H1 (cell line): ENCODE data around the gene DPH6. TPM values are rescaled to one million over a fixed set of nuclear protein-coding genes. Genes with fewer than 3 reads are reported as not detected.
"Not testable (repeated sequence)": the region's sequence is repeated elsewhere in the genome, so short reads cannot be mapped to it uniquely, and the experiment has no call there.

ENCODE experiments used
- CTCF ChIA-PET: fragments of 300-600 bp; sonication (Branson Sonifier 250); formaldehyde crosslinking; loops from one replicate; lab custom pipeline; 2021; ENCODE audit not compliant: partially characterized antibody; lab: Charles Lee
- POLR2A ChIA-PET: fragments of 300-600 bp; sonication (Branson Sonifier 250); formaldehyde crosslinking; loops from one replicate; lab custom pipeline; 2021; ENCODE audit warnings: inconsistent platforms; ENCODE audit not compliant: partially characterized antibody; lab: Charles Lee
- DNase-seq, 2 experiments: peaks; one replicate each; pipeline versions ENCODE4 v3.0.0 to v3.0.0-alpha.2; 2010 to 2022; ENCODE audit warnings: low spot score in 2 of 2, low read depth in 1 of 2, mixed read lengths in 1 of 2
- FAIRE-seq: peaks from 2 replicates; lab custom pipeline; 2011; peaks lifted over from hg19 to GRCh38; lab: Jason Lieb, UNC
- H2AFZ ChIP-seq: 2 replicates; pipeline ENCODE4 v1.8.1; 2012; ENCODE audit warnings: low read length, inconsistent platforms
- H2AK5ac ChIP-seq: 2 replicates; pipeline ENCODE4 v1.6.1; 2013; ENCODE audit warnings: low read depth, low read length
- H2BK120ac ChIP-seq: replicated peaks from 2 replicates; pipeline ENCODE3; 2013; ENCODE audit warnings: low read depth, low read length, inconsistent platforms
- H2BK12ac ChIP-seq: 2 replicates; pipeline ENCODE4 v1.6.1; 2013; ENCODE audit warnings: low read depth, low read length
- H2BK15ac ChIP-seq: 2 replicates; pipeline ENCODE4 v1.6.1; 2013; ENCODE audit warnings: low read length
- H2BK20ac ChIP-seq: 2 replicates; pipeline ENCODE4 v1.6.1; 2013; ENCODE audit warnings: low read length
- H2BK5ac ChIP-seq: 2 replicates; pipeline ENCODE4 v1.6.1; 2013; ENCODE audit warnings: low read depth, low read length
- H3K14ac ChIP-seq: 2 replicates; pipeline ENCODE4 v1.6.1; 2013; ENCODE audit warnings: inconsistent platforms; ENCODE audit not compliant: insufficient read length
- H3K18ac ChIP-seq: 2 replicates; pipeline ENCODE4 v1.6.1; 2013; ENCODE audit warnings: low read length; ENCODE audit errors: extremely low read depth
- H3K23ac ChIP-seq: 2 replicates; pipeline ENCODE4 v1.6.1; 2013; ENCODE audit warnings: inconsistent platforms; ENCODE audit not compliant: insufficient read length
- H3K23me2 ChIP-seq: 2 replicates; pipeline ENCODE4 v1.6.1; 2013; ENCODE audit warnings: low read depth, low read length
- H3K27ac ChIP-seq: 2 replicates; pipeline ENCODE4 v1.6.1; 2011; ENCODE audit warnings: low read depth, low read length, inconsistent platforms
- H3K27me3 ChIP-seq, 4 experiments: replicated peaks in 1 of 4; 1 replicate in 1 of 4; 2 replicates in 3 of 4; pipeline versions ENCODE4 v1.6.1 to v1.8.1; 2011 to 2013; ENCODE audit warnings: low read length in 3 of 4, mild to moderate bottlenecking in 3 of 4, inconsistent platforms in 2 of 4, mixed read lengths in 2 of 4, moderate library complexity in 1 of 4; ENCODE audit not compliant: control insufficient read depth in 3 of 4, insufficient read depth in 3 of 4; ENCODE audit errors: extremely low read depth in 1 of 4
- H3K36me3 ChIP-seq, 4 experiments: 2 replicates each; pipeline versions ENCODE4 v1.6.1 to v1.8.1; 2011 to 2013; ENCODE audit warnings: mild to moderate bottlenecking in 4 of 4, low read length in 3 of 4, moderate library complexity in 2 of 4, control low read depth in 1 of 4, inconsistent platforms in 1 of 4; ENCODE audit not compliant: insufficient read depth in 4 of 4, control insufficient read depth in 2 of 4
- H3K4ac ChIP-seq: replicated peaks from 2 replicates; pipeline ENCODE3; 2013; ENCODE audit warnings: low read length, low read depth, mixed read lengths, inconsistent platforms; ENCODE audit not compliant: insufficient read length
- H3K4me1 ChIP-seq, 4 experiments: replicated peaks in 1 of 4; 1 replicate in 1 of 4; 2 replicates in 3 of 4; pipeline versions ENCODE4 v1.6.1 to v1.8.1; 2011 to 2013; ENCODE audit warnings: low read length in 3 of 4, inconsistent platforms in 2 of 4, mixed read lengths in 1 of 4; ENCODE audit not compliant: insufficient read depth in 4 of 4, control insufficient read depth in 3 of 4
- H3K4me2 ChIP-seq, 2 experiments: 2 replicates each; pipeline versions ENCODE4 v1.6.1 to v1.8.1; 2011 to 2013; ENCODE audit warnings: low read depth in 2 of 2, low read length in 2 of 2, control low read depth in 1 of 2, inconsistent platforms in 1 of 2, mild to moderate bottlenecking in 1 of 2; ENCODE audit not compliant: insufficient read depth in 1 of 2
- H3K4me3 ChIP-seq, 4 experiments: fragments of 200-600, 300-600 bp in 1 of 4; sonication (generic), shearing (Covaris generic), sonication (Bioruptor Twin) in 1 of 4; 2 replicates each; pipeline versions ENCODE4 v1.5.1 to v1.8.1; 2011 to 2016; ENCODE audit warnings: low read length in 4 of 4, low read depth in 3 of 4, control low read depth in 2 of 4, inconsistent platforms in 2 of 4, mild to moderate bottlenecking in 2 of 4, mixed read lengths in 1 of 4, moderate library complexity in 1 of 4; ENCODE audit not compliant: insufficient read depth in 2 of 4; ENCODE audit errors: extremely low read depth in 1 of 4
- H3K56ac ChIP-seq: replicated peaks from 2 replicates; pipeline ENCODE3; 2013; ENCODE audit warnings: low read depth, mild to moderate bottlenecking, mixed read lengths, low read length, inconsistent platforms; ENCODE audit not compliant: insufficient read length
- H3K79me1 ChIP-seq: 2 replicates; pipeline ENCODE4 v1.6.1; 2013; ENCODE audit warnings: low read depth, low read length, control low read depth
- H3K79me2 ChIP-seq, 2 experiments: 2 replicates each; pipeline versions ENCODE4 v1.6.1 to v1.8.1; 2012 to 2013; ENCODE audit warnings: low read length in 2 of 2, mild to moderate bottlenecking in 2 of 2, inconsistent platforms in 1 of 2; ENCODE audit not compliant: insufficient read depth in 2 of 2, control insufficient read depth in 1 of 2
- H3K9ac ChIP-seq, 4 experiments: replicated peaks in 1 of 4; 1 replicate in 1 of 4; 2 replicates in 3 of 4; pipeline versions ENCODE4 v1.6.1 to v1.8.1; 2011 to 2013; ENCODE audit warnings: low read depth in 3 of 4, low read length in 3 of 4, control low read depth in 2 of 4, mild to moderate bottlenecking in 2 of 4, moderate library complexity in 2 of 4, inconsistent platforms in 1 of 4; ENCODE audit errors: extremely low read depth in 1 of 4
- H3K9me3 ChIP-seq, 2 experiments: 2 replicates each; pipeline versions ENCODE4 v1.6.1 to v1.8.1; 2012 to 2013; ENCODE audit warnings: mild to moderate bottlenecking in 2 of 2, moderate library complexity in 2 of 2, control low read depth in 1 of 2, inconsistent platforms in 1 of 2, low read depth in 1 of 2, low read length in 1 of 2, mixed read lengths in 1 of 2; ENCODE audit not compliant: insufficient read depth in 2 of 2
- H4K20me1 ChIP-seq, 2 experiments: replicated peaks in 1 of 2; 2 replicates each; pipeline versions ENCODE3 to v1.8.1; 2011 to 2013; ENCODE audit warnings: inconsistent platforms in 2 of 2, low read length in 2 of 2, mild to moderate bottlenecking in 1 of 2; ENCODE audit not compliant: insufficient read depth in 2 of 2, control insufficient read depth in 1 of 2
- H4K5ac ChIP-seq: 2 replicates; pipeline ENCODE4 v1.6.1; 2013; ENCODE audit warnings: low read length, low read depth, mixed read lengths, inconsistent platforms; ENCODE audit not compliant: insufficient read length
- H4K8ac ChIP-seq: 2 replicates; pipeline ENCODE4 v1.8.0; 2013; ENCODE audit warnings: mild to moderate bottlenecking, moderate library complexity, low read length, inconsistent platforms; ENCODE audit not compliant: insufficient read depth; ENCODE audit errors: extremely low read depth
- H4K91ac ChIP-seq: replicated peaks from 2 replicates; pipeline ENCODE3; 2013; ENCODE audit warnings: low read length, mixed read lengths, inconsistent platforms; ENCODE audit not compliant: insufficient read length
- WGBS, 2 experiments: shearing (Covaris generic) in 1 of 2; methylation state at CpG; one replicate each; pipeline versions ENCODE4 v1.1.6 to v1.1.7; 2013 to 2015; ENCODE audit warnings: low lambda C conversion rate in 2 of 2, mixed read lengths in 2 of 2, inconsistent platforms in 1 of 2, low coverage in 1 of 2, missing lambda C conversion rate in 1 of 2; ENCODE audit not compliant: insufficient replicate concordance in 2 of 2, insufficient coverage in 1 of 2, insufficient read length in 1 of 2; ENCODE audit errors: extremely low coverage in 1 of 2, missing lambda C conversion rate in 1 of 2; 5-methylcytosine and 5-hydroxymethylcytosine counted together
- polyA plus RNA-seq, 7 experiments: library from polyadenylated mRNA; depleted of rRNA in 3 of 7; stranded (reverse) in 5 of 7; unstranded in 2 of 7; fragments of >200 nt in 5 of 7; fragments of 200-250 nt in 2 of 7; gene quantifications; 1 replicate in 5 of 7; 2 replicates in 1 of 7; 4 replicates in 1 of 7; pipeline versions ENCODE4 v1.2.1 to v1.2.3, GENCODE V29; 2011 to 2013; ENCODE audit warnings: missing spikeins in 2 of 7, mixed read lengths in 2 of 7
- total RNA-seq: library from RNA; stranded (reverse); fragmentation: NEBNext Ultra II Directional; extraction: Animal tissue kit (Norgen Biotek cat#: 25700); gene quantifications from 2 replicates; pipeline ENCODE4 v1.2.1, GENCODE V29; 2021

Gene DPH6
- total and polyA plus RNA-seq, 2 of the 8 experiments (the other 6 are each of a cell fraction or from before 2014, with no cell fraction given), result 21.6 to 30.5 TPM

DNA sequence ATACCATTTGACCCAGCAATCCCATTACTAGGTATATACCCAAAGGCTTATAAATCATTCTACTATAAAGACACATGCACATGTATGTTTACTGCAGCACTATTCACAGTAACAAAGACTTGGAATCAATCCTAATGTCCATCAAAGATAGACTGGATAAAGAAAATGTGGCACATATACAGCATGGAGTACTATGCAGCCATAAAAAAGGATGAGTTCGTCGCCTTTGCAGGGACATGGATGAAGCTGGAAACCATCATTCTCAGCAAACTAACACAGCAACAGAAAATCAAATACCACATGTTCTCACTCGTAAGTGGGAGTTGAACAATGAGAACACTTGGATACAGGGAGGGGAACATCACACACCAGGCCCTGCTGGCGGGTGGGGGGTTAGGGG is 104.7 kb downstream of the DPH6 start:
- H2BK5ac ChIP-seq, H3K36me3 ChIP-seq, POLR2A ChIA-PET, H2BK20ac ChIP-seq, H2BK15ac ChIP-seq, H3K79me2 ChIP-seq, H3K4me2 ChIP-seq, H3K4me1 ChIP-seq, H2AK5ac ChIP-seq, H4K8ac ChIP-seq, H3K4ac ChIP-seq, H3K23me2 ChIP-seq, FAIRE-seq, H3K9me3 ChIP-seq, H3K27me3 ChIP-seq, H3K9ac ChIP-seq, H4K5ac ChIP-seq, H3K79me1 ChIP-seq, H2BK120ac ChIP-seq, DNase-seq, H3K14ac ChIP-seq, H3K23ac ChIP-seq, H3K27ac ChIP-seq, H3K56ac ChIP-seq, H4K91ac ChIP-seq, H2AFZ ChIP-seq, H4K20me1 ChIP-seq, H2BK12ac ChIP-seq, H3K18ac ChIP-seq, H3K4me3 ChIP-seq: not testable (repeated sequence)
- 94% methylated on average over 4 of the region's 4 CpGs; no CpG with 5 or more reads in 1 of the 2 experiments for WGBS, 2 experiments
- CTCF ChIA-PET, result interaction anchor here (0.6 to 7.8 kb wide), 5 partner anchors 23 to 310 kb away, joined by 3 to 156 read pairs (median 3); no protein-coding TSS in a partner anchor
